GM12878 (cell line): ENCODE measurements around the gene CNGA1. TPM values are rescaled to one million over a fixed set of nuclear protein-coding genes. Genes with fewer than 3 reads are reported as not detected.
A peak's percentile ranks its signal among the peaks of the same experiment; 100 is the strongest.

Experiments used
- ATAC-seq: fragments of 200-7000 bp; cut with Tn5 transposase; 3 replicates; pipeline ENCODE4 v1.9.1; 2020; ENCODE audit warnings: mild to moderate bottlenecking, moderate library complexity
- BruUV-seq: library from RNA; stranded (reverse); fragments of 400-500 nt; replicated peaks from 2 replicates; lab custom pipeline; 2021; lab: Mats Ljungman, UMichigan
- CTCF ChIA-PET: fragments of 300-600 bp; sonication (Branson Sonifier 250); formaldehyde crosslinking; extraction: SDS; loops from one replicate; lab custom pipeline; 2021; ENCODE audit warnings: inconsistent platforms; lab: Yijun Ruan, JAX
- POLR2A ChIA-PET: fragments of 350-600 bp; formaldehyde crosslinking; extraction: SDS; loops from one replicate; lab custom pipeline; 2021; ENCODE audit warnings: inconsistent platforms; lab: Charles Lee
- RAD21 ChIA-PET: fragments of 300-600 bp; sonication (Branson Sonifier 250); formaldehyde crosslinking; loops from one replicate; lab custom pipeline; 2023; ENCODE audit warnings: antibody characterized with exemption; ENCODE audit not compliant: unreplicated experiment; lab: Charles Lee
- SMC1A ChIA-PET: fragments of 300-600 bp; sonication (Branson Sonifier 250); formaldehyde crosslinking; loops from one replicate; lab custom pipeline; 2023; ENCODE audit not compliant: unreplicated experiment, uncharacterized antibody; lab: Charles Lee
- DNase-seq: peaks from one replicate; pipeline ENCODE4 v3.0.0-alpha.2; 2011; ENCODE audit warnings: low read depth, low spot score
- FAIRE-seq: peaks from 3 replicates; lab custom pipeline; 2011; peaks lifted over from hg19 to GRCh38; lab: Jason Lieb, UNC
- H2AFZ ChIP-seq: 2 replicates; pipeline ENCODE4 v1.6.0; 2011; ENCODE audit warnings: low read depth, low read length, control low read depth; ENCODE audit not compliant: control insufficient read depth
- H3K27ac ChIP-seq: 2 replicates; pipeline ENCODE4 v1.5.1; 2011; ENCODE audit warnings: control low read depth; ENCODE audit not compliant: control insufficient read depth, insufficient read depth
- H3K27me3 ChIP-seq, 2 experiments: replicated peaks in 1 of 2; 2 replicates each; pipeline versions ENCODE4 v1.6.0 to v1.6.1; 2011; ENCODE audit warnings: low read length in 1 of 2; ENCODE audit not compliant: control insufficient read depth in 2 of 2, insufficient read depth in 2 of 2
- H3K36me3 ChIP-seq, 2 experiments: 2 replicates each; pipeline ENCODE4 v1.5.1; 2011; ENCODE audit warnings: low read length in 1 of 2; ENCODE audit not compliant: control insufficient read depth in 2 of 2, insufficient read depth in 2 of 2
- H3K4me1 ChIP-seq: 2 replicates; pipeline ENCODE4 v1.6.1; 2011; ENCODE audit warnings: mild to moderate bottlenecking, low read length, moderate library complexity, mixed read lengths; ENCODE audit not compliant: control insufficient read depth, insufficient read depth
- H3K4me2 ChIP-seq: 2 replicates; pipeline ENCODE4 v1.6.0; 2011; ENCODE audit warnings: control low read depth; ENCODE audit not compliant: control insufficient read depth, insufficient read depth
- H3K4me3 ChIP-seq: fragments of 200-600 bp; sonication (generic); 2 replicates; pipeline ENCODE4 v1.5.1; 2016
- H3K79me2 ChIP-seq: 2 replicates; pipeline ENCODE4 v1.6.0; 2011; ENCODE audit warnings: low read length; ENCODE audit not compliant: control insufficient read depth, insufficient read depth
- H3K9ac ChIP-seq: 2 replicates; pipeline ENCODE4 v1.8.0; 2011; ENCODE audit warnings: low read length, control low read depth, mixed read lengths; ENCODE audit not compliant: control insufficient read depth, insufficient read depth
- H3K9me3 ChIP-seq: replicated peaks from 3 replicates; pipeline ENCODE4 v1.5.1; 2011; ENCODE audit warnings: mild to moderate bottlenecking, low read length; ENCODE audit not compliant: control insufficient read depth, insufficient read depth
- H4K20me1 ChIP-seq: 2 replicates; pipeline ENCODE4 v1.6.0; 2011; ENCODE audit not compliant: control insufficient read depth, insufficient read depth
- FOXM1 ChIP-seq: IDR thresholded peaks from 2 replicates; pipeline ENCODE4 v1.6.1; 2012; ENCODE audit warnings: low read depth, mild to moderate bottlenecking, inconsistent platforms, low read length, moderate library complexity
- RELB ChIP-seq: fragments of 450-650 bp; IDR thresholded peaks from 2 replicates; pipeline ENCODE4 v1.6.1; 2017; ENCODE audit warnings: low read depth, mild to moderate bottlenecking, moderate library complexity
- ZNF24 ChIP-seq: fragments of 450-650 bp; IDR thresholded peaks from 2 replicates; pipeline ENCODE4 v1.6.1; 2017; ENCODE audit warnings: antibody characterized with exemption, mild to moderate bottlenecking
- WGBS: methylation state at CpG from one replicate; pipeline ENCODE4 v1.1.6; 2016; ENCODE audit warnings: low lambda C conversion rate; ENCODE audit not compliant: insufficient replicate concordance, insufficient coverage; ENCODE audit errors: missing lambda C conversion rate; 5-methylcytosine and 5-hydroxymethylcytosine counted together
- in situ Hi-C: fragments of 300-500 bp; cut with MboI; formaldehyde crosslinking; loops from 9 replicates; pipeline ENCODE4 v1.14.3; 2018; ENCODE audit warnings: mixed read lengths
- intact Hi-C: fragments of 100-400 bp; cut with micrococcal nuclease; formaldehyde crosslinking; loops from one replicate; pipeline ENCODE4 v1.14.2; 2022; ENCODE audit not compliant: unreplicated experiment
- polyA plus RNA-seq, 11 experiments: library from polyadenylated mRNA; depleted of rRNA in 4 of 11; unstranded in 6 of 11; stranded (reverse) in 5 of 11; fragments of >200 nt; fragmentation: Nextera tagmentation in 4 of 11; fragmentation: Illumina TruSeq in 1 of 11; extraction: Ambion mirVana in 4 of 11; extraction: Trizol in 1 of 11; gene quantifications; 1 replicate in 1 of 11; 2 replicates in 10 of 11; pipeline versions ENCODE4 v1.2.1 to v1.2.3, GENCODE V29; 2011 to 2016; ENCODE audit warnings: inconsistent platforms in 2 of 11, missing spikeins in 2 of 11, low read depth in 1 of 11
- total RNA-seq, 4 experiments: library from RNA; depleted of rRNA in 3 of 4; stranded (reverse); fragments of >200 nt in 3 of 4; fragmentation: Illumina TruSeq in 1 of 4; extraction: Trizol in 1 of 4; gene quantifications; 2 replicates each; pipeline versions ENCODE4 v1.2.1 to v1.2.3, GENCODE V29; 2013 to 2021

CNGA1 gene
- total and polyA plus RNA-seq, 10 of the 15 experiments (the other 5 are each of a cell fraction or from before 2014, with no cell fraction given): 0.38 to 14.2 (median 5.1) TPM

- Histone ChIP-seq H2AFZ (peak overlapping the region; percentile 26), H3K4me2 (peak overlapping the region; percentile 35; the same call in 1 of the 2 replicates), H3K9me3 (no peaks in the 10 kb centered on the region; the same call in 2 of the 3 replicates), H3K4me3 (no peak overlapping the region), H3K27ac (no peak overlapping the region), H3K36me3 (no peaks in the 10 kb centered on the region), H3K79me2 (no peaks in the 10 kb centered on the region), H3K4me1 (peaks cover 54% of the 10 kb centered on the region), H4K20me1 (no peaks in the 10 kb centered on the region), H3K27me3 (no peaks in the 10 kb centered on the region), H3K9ac (no peak overlapping the region)
- in situ Hi-C loops: no loop called here
- no TSS peak for BruUV-seq
- no peak for ATAC-seq
- ChIA-PET RAD21 (interaction anchor here (1.0 kb wide), 1 partner anchor 17 kb away, joined by 3 read pairs; no protein-coding TSS in a partner anchor), CTCF (interaction anchor here (1.6 to 9.8 kb wide), 3 partner anchors 12 to 79 kb away, joined by 4 to 158 read pairs (median 5); no protein-coding TSS in a partner anchor), POLR2A (interaction anchor here (6.1 kb wide), 1 partner anchor 16 kb away, joined by 38 read pairs; no protein-coding TSS in a partner anchor), SMC1A (interaction anchor here (2.9 to 11.8 kb wide), 3 partner anchors 11 to 55 kb away, joined by 13 to 268 read pairs (median 62); no protein-coding TSS in a partner anchor)
- no peak for TF ChIP-seq RELB
- TF ChIP-seq ZNF24: peak; percentile 10; the same call in 1 of the 2 replicates
- peak; percentile 31; the same call in 1 of the 2 replicates for TF ChIP-seq FOXM1
- no peak for FAIRE-seq
- no peak for DNase-seq
- 63% methylated on average over 3 of the region's 3 CpGs for WGBS
- intact Hi-C loops: loop anchor here (10.0 kb wide), 1 partner anchor 536 kb away; no protein-coding TSS in a partner anchor
Observed at GRCh38 chr4:48030470-48030869, 14.0 kb upstream of the CNGA1 start.
